ENCODE measurements around the gene RFX2. TPM values are rescaled to one million over a fixed set of nuclear protein-coding genes. Genes with fewer than 3 reads are reported as not detected.
A peak's percentile ranks its signal among the peaks of the same experiment; 100 is the strongest.
"Not testable (repeated sequence)": the region's sequence is repeated elsewhere in the genome, so short reads cannot be mapped to it uniquely, and the experiment has no call there.

RFX2 gene
- total RNA-seq, 1 donor from 2014 or later: 8.3 TPM

DNA sequence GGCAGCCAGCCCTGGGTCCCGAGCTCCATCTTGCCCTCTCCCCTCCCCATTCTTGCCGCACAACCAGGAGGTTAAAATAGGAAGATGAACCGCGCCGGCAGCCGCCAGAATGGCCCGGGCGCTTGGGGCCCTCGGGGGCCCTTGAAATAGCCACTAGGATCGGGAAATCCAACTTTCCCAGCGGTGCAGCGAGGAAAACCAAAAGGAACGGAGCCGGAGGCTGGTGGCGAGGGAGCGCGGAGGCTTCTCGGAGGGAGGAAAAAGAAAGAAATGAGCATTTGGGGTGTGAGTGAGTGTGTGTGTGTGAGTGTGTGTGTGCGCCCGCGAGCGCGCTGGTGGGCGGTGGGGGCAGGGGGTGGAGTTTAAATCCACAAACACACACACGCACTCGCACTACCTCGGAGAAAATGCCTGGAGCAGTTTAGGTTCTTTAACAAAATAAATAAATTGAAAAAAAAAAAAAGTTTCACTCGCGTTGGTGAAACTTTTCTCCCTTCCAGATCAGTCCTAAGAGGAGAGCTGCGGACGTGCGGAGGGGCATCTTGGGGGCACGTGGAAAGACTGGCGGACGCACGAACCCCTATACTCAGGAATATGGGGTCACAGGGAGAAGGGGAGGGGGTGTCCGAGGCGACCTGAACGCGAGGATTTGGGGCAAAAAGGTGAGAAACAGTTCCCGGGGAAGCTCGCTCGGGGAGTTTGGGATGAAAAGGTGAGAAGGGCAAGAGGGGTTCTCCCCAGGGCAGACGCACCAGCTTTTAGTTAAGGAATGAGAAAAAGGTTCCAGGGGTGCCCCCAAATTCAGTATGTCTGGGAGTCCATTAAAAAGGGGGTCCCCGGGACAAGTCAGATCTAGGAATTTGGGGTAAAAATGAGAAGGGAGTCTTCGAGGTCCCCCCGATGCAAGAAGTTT, 1.3 kb downstream of the RFX2 start:
- peak; percentile 32 for ATAC-seq (ENCODE audit: poor library complexity)
- DNase-seq: peak; percentile 72
- intact Hi-C loops (cut with DNase I): no loop called here

DNA sequence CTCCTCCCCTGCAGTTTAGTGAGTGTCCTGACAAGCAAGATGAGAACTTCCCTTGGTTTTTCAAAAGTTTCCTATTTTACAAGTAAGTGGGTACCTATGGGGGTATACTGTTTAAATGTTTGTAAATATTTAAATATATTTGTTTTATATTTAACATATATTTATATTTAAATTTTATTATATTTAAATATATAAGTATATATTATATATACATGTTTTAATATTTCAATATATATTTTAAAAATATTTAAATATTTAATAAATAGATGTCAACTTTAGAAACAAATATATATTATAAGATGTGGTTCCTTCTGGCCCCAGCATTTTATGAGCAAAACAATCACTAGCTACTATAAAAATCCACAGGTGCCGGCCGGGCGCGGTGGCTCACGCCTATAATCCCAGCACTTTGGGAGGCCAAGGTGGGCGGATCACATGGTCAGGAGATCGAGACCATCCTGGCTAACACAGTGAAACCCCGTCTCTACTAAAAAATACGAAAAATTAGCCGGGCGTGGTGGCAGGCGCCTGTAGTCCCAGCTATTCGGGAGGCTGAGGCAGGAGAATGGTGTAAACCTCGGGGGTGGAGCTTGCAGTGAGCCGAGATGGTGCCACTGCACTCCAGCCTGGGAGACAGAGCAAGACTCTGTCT, 3.5 kb downstream of the RFX2 start:
- DNase-seq; intact Hi-C loops (cut with DNase I); ATAC-seq (ENCODE audit: poor library complexity): not testable (repeated sequence)

DNA sequence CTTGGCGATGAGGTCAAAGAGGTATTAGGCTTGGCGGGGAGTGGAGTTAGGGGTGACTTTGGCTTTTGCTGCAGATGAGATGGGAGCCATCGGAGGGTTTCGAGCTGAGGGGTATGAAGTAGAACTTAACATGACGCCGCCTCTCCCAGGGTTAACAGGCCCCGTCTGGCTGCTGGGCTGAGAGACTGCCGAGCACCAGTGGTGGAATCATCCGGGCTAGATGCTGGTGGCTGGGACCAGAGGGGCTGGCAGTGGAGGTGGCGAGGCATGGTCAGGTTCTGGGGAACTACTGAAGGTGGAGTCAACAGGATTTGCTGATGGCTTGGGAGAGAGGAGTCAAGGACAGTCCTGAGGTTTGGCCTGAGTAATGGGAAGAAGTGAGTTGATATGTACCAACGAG, 4.9 kb downstream of the RFX2 start:
- DNase-seq (no peak), ATAC-seq (ENCODE audit: poor library complexity) (no peak)
- intact Hi-C loops (cut with DNase I): no loop called here

GRCh38 chr19:6103894-6104293, 6.4 kb downstream of the RFX2 start:
- DNase-seq (no peak), ATAC-seq (ENCODE audit: poor library complexity) (no peak)
- intact Hi-C loops (cut with DNase I): no loop called here

DNA sequence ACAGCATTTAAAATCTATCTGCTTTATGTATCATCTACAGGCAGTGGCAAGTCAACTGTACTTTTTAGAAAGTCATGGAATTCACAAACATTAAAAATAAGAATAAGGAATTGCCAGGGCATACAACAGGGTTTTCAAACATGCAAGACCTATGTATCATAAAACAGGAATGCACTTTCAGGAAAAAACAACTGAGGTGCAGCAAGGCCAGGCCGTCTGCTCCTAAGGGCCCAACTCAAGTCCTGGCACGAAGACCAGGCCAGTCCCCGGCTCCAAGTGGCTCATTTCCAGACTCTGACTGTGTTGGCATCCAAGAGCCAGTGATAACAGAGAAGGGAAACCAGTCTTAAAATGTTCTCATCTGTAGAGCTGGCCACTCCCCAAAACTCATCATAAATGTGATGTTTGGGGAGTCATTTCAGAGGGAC, 7.1 kb downstream of the RFX2 start:
- DNase-seq (peak; percentile 85), ATAC-seq (ENCODE audit: poor library complexity) (peak; percentile 80)
- intact Hi-C loops (cut with DNase I): no loop called here

DNA sequence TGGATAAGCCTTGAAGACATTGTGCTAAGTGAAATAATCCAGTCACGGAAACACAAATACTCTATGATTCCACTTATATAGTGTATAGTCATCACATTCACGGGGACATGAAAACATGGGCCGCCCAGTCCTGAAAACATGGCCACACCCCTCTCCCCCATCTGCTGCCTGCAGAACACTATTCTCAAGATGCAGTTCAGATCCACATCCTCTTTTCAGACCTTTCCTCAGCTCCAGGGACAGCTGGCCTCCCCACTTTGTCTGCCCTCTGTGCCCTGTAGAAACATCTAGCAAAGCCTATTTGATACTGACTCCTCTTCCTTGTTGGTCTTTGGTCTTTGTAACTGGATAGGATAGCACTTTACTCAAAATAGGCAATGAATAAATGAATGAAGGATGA, 8.3 kb downstream of the RFX2 start:
- no peak for DNase-seq
- intact Hi-C loops (cut with DNase I): no loop called here
- ATAC-seq (ENCODE audit: poor library complexity): no peak

- DNase-seq (no peak), ATAC-seq (ENCODE audit: poor library complexity) (no peak)
- intact Hi-C loops (cut with DNase I): no loop called here
Observed at GRCh38 chr19:6101291-6101825, 8.9 kb downstream of the RFX2 start.

- intact Hi-C loops (cut with DNase I): no loop called here
- peak; percentile 68 for DNase-seq
- ATAC-seq (ENCODE audit: poor library complexity): no peak
Observed at GRCh38 chr19:6100284-6100915, 9.9 kb downstream of the RFX2 start.

GRCh38 chr19:6099599-6099998, 10.7 kb downstream of the RFX2 start:
- DNase-seq (no peak), ATAC-seq (ENCODE audit: poor library complexity) (no peak)
- intact Hi-C loops (cut with DNase I): no loop called here

DNA sequence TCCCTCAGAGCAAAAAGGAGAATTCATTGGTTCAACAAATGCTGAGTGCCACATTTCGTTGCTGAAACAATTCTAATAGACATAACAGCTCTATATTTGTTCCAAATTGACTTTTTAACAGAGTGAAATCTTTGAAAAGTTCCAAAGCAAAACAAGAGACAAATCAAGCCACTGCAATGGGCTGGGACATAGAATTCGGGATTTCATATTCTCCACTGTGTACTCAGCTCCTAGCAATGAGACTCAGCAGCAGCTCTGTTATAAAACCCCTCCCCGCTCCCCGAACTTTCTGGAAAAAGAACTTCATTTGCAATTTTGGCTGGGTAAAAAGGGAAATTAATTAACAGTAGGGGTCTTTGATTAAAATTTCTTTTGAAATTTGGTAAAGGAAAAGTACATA, 11.3 kb downstream of the RFX2 start:
- no peak for DNase-seq
- no peak for ATAC-seq (ENCODE audit: poor library complexity)
- intact Hi-C loops (cut with DNase I): no loop called here

DNA sequence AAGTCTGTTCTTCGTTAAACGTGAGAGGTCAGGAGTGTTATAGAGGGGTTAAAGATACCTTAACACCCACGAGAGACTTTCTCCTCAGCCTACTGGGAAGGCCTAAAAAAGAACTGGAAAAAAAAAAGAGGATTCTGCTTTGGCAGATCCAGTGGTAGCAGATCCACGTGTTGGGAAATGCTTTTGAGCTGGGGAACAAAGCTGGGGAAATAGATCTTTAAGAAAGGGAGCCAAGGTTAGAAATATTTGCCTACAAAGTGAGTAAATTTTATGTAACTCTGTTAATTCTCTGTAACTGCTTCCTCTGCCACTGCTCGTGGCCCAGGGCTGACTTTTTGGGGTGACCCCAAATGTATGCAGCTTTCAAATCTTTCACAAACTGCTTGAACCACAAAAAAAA, 11.7 kb downstream of the RFX2 start:
- intact Hi-C loops (cut with DNase I): no loop called here
- ATAC-seq (ENCODE audit: poor library complexity) (peak; percentile 9), DNase-seq (no peak)

- intact Hi-C loops (cut with DNase I): no loop called here
- ATAC-seq (ENCODE audit: poor library complexity) (no peak), DNase-seq (no peak)
Observed at GRCh38 chr19:6097911-6098310, 12.4 kb downstream of the RFX2 start.

DNA sequence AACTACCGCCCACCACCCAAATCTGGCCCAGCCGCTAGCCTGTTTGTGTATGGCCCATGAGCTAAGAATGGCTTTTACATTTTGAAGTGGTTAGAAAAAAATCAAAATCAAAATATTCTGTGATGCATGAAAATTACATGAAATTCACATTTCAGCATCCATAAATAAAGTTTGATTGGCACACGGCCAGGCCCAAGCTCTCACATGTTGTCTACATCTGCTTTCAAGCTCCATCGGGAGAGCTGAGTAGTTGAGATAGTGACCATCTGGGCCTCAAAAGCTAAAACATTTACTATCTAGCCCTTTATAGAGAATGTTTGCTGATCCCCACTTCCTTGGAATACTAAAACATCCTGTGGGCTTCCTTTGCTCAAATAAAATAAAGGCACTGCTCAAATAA, 14.5 kb downstream of the RFX2 start:
- intact Hi-C loops (cut with DNase I): no loop called here
- ATAC-seq (ENCODE audit: poor library complexity): no peak
- DNase-seq: no peak

GRCh38 chr19:6092329-6093286, 17.7 kb downstream of the RFX2 start:
- intact Hi-C loops (cut with DNase I): no loop called here
- ATAC-seq (ENCODE audit: poor library complexity) (peak; percentile 92), DNase-seq (peak; percentile 89)

DNA sequence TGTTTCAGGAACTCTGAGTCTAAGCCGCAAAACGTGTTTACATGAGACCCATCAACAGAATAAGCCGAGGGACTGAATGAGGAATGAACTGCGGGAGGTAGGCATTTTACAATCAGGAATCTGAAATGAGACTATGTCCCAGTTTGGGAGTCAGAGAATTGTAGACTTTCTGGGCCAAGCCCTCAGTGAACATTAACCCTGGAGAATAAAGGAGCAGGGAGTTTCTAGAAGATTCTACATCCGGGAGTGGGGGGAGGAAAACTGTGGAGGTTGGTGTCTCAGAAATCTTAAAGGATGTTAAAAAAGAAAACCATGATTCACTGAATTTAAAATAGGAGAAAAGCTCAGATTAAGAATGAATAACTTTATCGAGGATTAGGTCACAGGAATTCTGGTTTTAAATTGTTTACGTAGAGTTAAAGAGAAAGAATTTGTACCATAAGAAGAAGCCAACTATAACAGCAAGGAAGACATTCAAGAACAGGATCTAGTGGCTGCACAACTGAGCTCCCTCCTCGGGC, 18.5 kb downstream of the RFX2 start:
- DNase-seq (no peak), ATAC-seq (ENCODE audit: poor library complexity) (no peak)
- intact Hi-C loops (cut with DNase I): no loop called here

- no peak for DNase-seq
- intact Hi-C loops (cut with DNase I): no loop called here
Observed at GRCh38 chr19:6090634-6091033, 19.7 kb downstream of the RFX2 start.

DNA sequence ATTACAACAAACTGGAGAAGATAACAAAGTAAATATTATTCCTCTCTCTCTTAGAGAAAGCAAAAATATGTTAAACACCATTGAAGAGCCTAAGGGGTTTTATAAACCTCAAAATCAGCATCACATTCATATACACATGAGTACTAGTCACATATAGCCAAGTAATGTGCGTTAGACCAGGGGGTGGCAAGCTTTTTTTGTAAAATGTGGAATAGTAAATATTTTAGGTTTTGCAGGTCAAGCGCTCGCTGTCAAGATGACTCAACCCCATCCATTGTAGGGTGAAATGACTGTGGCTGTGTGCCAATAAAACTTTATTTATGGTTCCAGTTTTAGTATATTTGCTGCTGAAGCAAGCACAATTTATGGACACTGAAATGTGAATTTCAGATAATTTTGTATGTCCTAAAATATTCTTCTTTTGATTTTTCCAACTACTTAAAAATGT, 21.7 kb downstream of the RFX2 start:
- no peak for DNase-seq
- no peak for ATAC-seq (ENCODE audit: poor library complexity)
- intact Hi-C loops (cut with DNase I): no loop called here

More at GRCh38 chr19:6090634-6091033, 19.7 kb downstream of the RFX2 start:
- ATAC-seq (ENCODE audit: poor library complexity): no peak

GRCh38 chr19:6087074-6087571, 23.2 kb downstream of the RFX2 start:
- DNase-seq (no peak), ATAC-seq (ENCODE audit: poor library complexity) (peak; percentile 23)
- intact Hi-C loops (cut with DNase I): no loop called here

All from Right ventricle myocardium superior (tissue), 1 donor.